Muscle of leg (tissue), 11 donors: ENCODE results near the gene MOB3C. TPM values are rescaled to one million over a fixed set of nuclear protein-coding genes. Genes with fewer than 3 reads are reported as not detected.

Experiments used
- DNase-seq: peaks from one replicate; pipeline ENCODE4 v3.0.0; 2013
- H3K27ac ChIP-seq: one replicate; pipeline ENCODE4 v1.5.1; 2013; ENCODE audit warnings: mild to moderate bottlenecking, low read length, control low read depth
- H3K27me3 ChIP-seq: one replicate; pipeline ENCODE4 v1.6.1; 2013; ENCODE audit warnings: low read length; ENCODE audit not compliant: control insufficient read depth, insufficient read depth
- H3K36me3 ChIP-seq: one replicate; pipeline ENCODE4 v1.6.1; 2013; ENCODE audit warnings: low read length; ENCODE audit not compliant: control insufficient read depth, insufficient read depth
- H3K4me1 ChIP-seq: one replicate; pipeline ENCODE4 v1.6.1; 2013; ENCODE audit warnings: low read length; ENCODE audit not compliant: control insufficient read depth, insufficient read depth
- H3K4me3 ChIP-seq: one replicate; pipeline ENCODE4 v1.5.1; 2013; ENCODE audit warnings: low read length, control low read depth
- H3K9me3 ChIP-seq: replicated peaks from 2 replicates; pipeline ENCODE4 v1.6.1; 2013; ENCODE audit warnings: low read depth, low read length; ENCODE audit not compliant: control insufficient read depth
- WGBS: methylation state at CpG from one replicate; pipeline ENCODE4 v1.1.5; 2013; ENCODE audit warnings: missing lambda C conversion rate; ENCODE audit not compliant: insufficient coverage; 5-methylcytosine and 5-hydroxymethylcytosine counted together
- polyA plus RNA-seq, 8 donors: library from polyadenylated mRNA; unstranded; fragments of 120-200 nt; gene quantifications; one replicate each; pipeline versions ENCODE4 v1.2.1 to v1.2.3, GENCODE V29; 2013; ENCODE audit warnings: inconsistent platforms in 1 of 8, low replicate concordance in 1 of 8; ENCODE audit not compliant: insufficient read length in 8 of 8, insufficient read depth in 1 of 8
- total RNA-seq: library from RNA; stranded (reverse); fragments of 120-200 nt; gene quantifications from one replicate; pipeline ENCODE4 v1.2.4, GENCODE V29; 2013

MOB3C gene
- total and polyA plus RNA-seq, 9 donors, result 11.9 to 14.2 (median 12.6) TPM

- no peak overlapping the region for H3K27ac ChIP-seq
Measured at GRCh38 chr1:46611691-46612221, 4.9 kb downstream of the MOB3C start.

GRCh38 chr1:46607345-46608130 is 9.1 kb downstream of the MOB3C start:
- Histone ChIP-seq H3K4me1 (peaks cover 45% of the 10 kb centered on the region), H3K9me3 (no peaks in the 10 kb centered on the region), H3K27me3 (no peaks in the 10 kb centered on the region), H3K36me3 (peaks cover 52% of the 10 kb centered on the region), H3K4me3 (no peak overlapping the region), H3K27ac (peak overlapping the region; percentile 62)
- WGBS, result 80% methylated on average over 7 of the region's 7 CpGs
- peak; percentile 56 for DNase-seq

More at GRCh38 chr1:46611691-46612221, 4.9 kb downstream of the MOB3C start:
- no peaks in the 10 kb centered on the region for H3K27me3 ChIP-seq
- peaks cover 55% of the 10 kb centered on the region for H3K36me3 ChIP-seq
- no peak for DNase-seq
- no peaks in the 10 kb centered on the region for H3K9me3 ChIP-seq
- H3K4me1 ChIP-seq, result peaks cover 59% of the 10 kb centered on the region
- WGBS, result 76% methylated on average over 3 of the region's 7 CpGs
- no peak overlapping the region for H3K4me3 ChIP-seq

- WGBS, result 100% methylated on average over 1 of the region's 2 CpGs
- Histone ChIP-seq H3K36me3 (peaks cover 42% of the 10 kb centered on the region), H3K4me3 (no peak overlapping the region), H3K4me1 (peaks cover 36% of the 10 kb centered on the region), H3K27me3 (no peaks in the 10 kb centered on the region), H3K27ac (no peak overlapping the region), H3K9me3 (no peaks in the 10 kb centered on the region)
- no peak for DNase-seq
Measured at GRCh38 chr1:46606255-46606965, 10.2 kb downstream of the MOB3C start.

GRCh38 chr1:46605232-46605631 is 11.4 kb downstream of the MOB3C start:
- Histone ChIP-seq H3K27me3 (no peaks in the 10 kb centered on the region), H3K9me3 (no peaks in the 10 kb centered on the region), H3K27ac (no peak overlapping the region), H3K4me1 (peaks cover 36% of the 10 kb centered on the region), H3K36me3 (peaks cover 32% of the 10 kb centered on the region), H3K4me3 (no peak overlapping the region)
- DNase-seq, result no peak
- WGBS, result no CpG with 5 or more reads among the region's 2 CpGs

GRCh38 chr1:46603858-46604549 is 12.6 kb downstream of the MOB3C start, which contains the start of gene MKNK1:
Gene MKNK1, minus strand, starts transcription at chr1:46604268. Its CDS starts 20,941 bp downstream, at chr1:46583327.
- Histone ChIP-seq H3K36me3 (peaks cover 19% of the 10 kb centered on the region), H3K27ac (peak within 1 kb of the TSS; percentile 59), H3K9me3 (no peaks in the 10 kb centered on the region), H3K27me3 (no peaks in the 10 kb centered on the region), H3K4me1 (peaks cover 36% of the 10 kb centered on the region), H3K4me3 (peak within 1 kb of the TSS; percentile 68)
- peak; percentile 98 for DNase-seq
- WGBS, result 0% methylated on average over 48 of the region's 53 CpGs

GRCh38 chr1:46603481-46603857 is 13.1 kb downstream of the MOB3C start:
- Histone ChIP-seq H3K9me3 (no peaks in the 10 kb centered on the region), H3K36me3 (peaks cover 14% of the 10 kb centered on the region), H3K27ac (peak overlapping the region; percentile 8), H3K4me1 (peaks cover 33% of the 10 kb centered on the region), H3K4me3 (peak overlapping the region; percentile 68), H3K27me3 (no peaks in the 10 kb centered on the region)
- DNase-seq, result no peak
- WGBS, result 0% methylated on average over 2 of the region's 2 CpGs

- 100% methylated on average over 1 of the region's 3 CpGs for WGBS
Measured at GRCh38 chr1:46601257-46602007, 15.2 kb downstream of the MOB3C start.

GRCh38 chr1:46599059-46599970 is 17.3 kb downstream of the MOB3C start:
- Histone ChIP-seq H3K4me1 (peaks cover 13% of the 10 kb centered on the region), H3K9me3 (no peaks in the 10 kb centered on the region), H3K4me3 (no peak overlapping the region), H3K27me3 (no peaks in the 10 kb centered on the region), H3K27ac (no peak overlapping the region), H3K36me3 (no peaks in the 10 kb centered on the region)
- no peak for DNase-seq
- 76% methylated on average over 2 of the region's 9 CpGs for WGBS

More at GRCh38 chr1:46601257-46602007, 15.2 kb downstream of the MOB3C start:
- no peaks in the 10 kb centered on the region for H3K9me3 ChIP-seq
- H3K27me3 ChIP-seq, result no peaks in the 10 kb centered on the region
- H3K27ac ChIP-seq, result no peak overlapping the region
- peak; percentile 65 for DNase-seq
- H3K36me3 ChIP-seq, result peaks cover under 1% of the 10 kb centered on the region
- peaks cover 21% of the 10 kb centered on the region for H3K4me1 ChIP-seq
- no peak overlapping the region for H3K4me3 ChIP-seq

- H3K4me1 ChIP-seq, result peaks cover 3% of the 10 kb centered on the region
- no peaks in the 10 kb centered on the region for H3K27me3 ChIP-seq
- H3K27ac ChIP-seq, result no peak overlapping the region
- H3K36me3 ChIP-seq, result peaks cover 18% of the 10 kb centered on the region
- no peak for DNase-seq
- no CpG with 5 or more reads among the region's 3 CpGs for WGBS
- no peaks in the 10 kb centered on the region for H3K9me3 ChIP-seq
- H3K4me3 ChIP-seq, result no peak overlapping the region
Measured at GRCh38 chr1:46596846-46597245, 19.8 kb downstream of the MOB3C start.
